SK-N-SH (cell line): ENCODE measurements around the gene MYPOP. TPM values are rescaled to one million over a fixed set of nuclear protein-coding genes. Genes with fewer than 3 reads are reported as not detected.

Source experiments
- CTCF ChIA-PET: fragments of 300-600, 350-600 bp; formaldehyde crosslinking; extraction: SDS; loops from one replicate; lab custom pipeline; 2021; lab: Yijun Ruan, JAX
- POLR2A ChIA-PET: fragments of 350-600 bp; sonication (Branson Sonifier 250); formaldehyde crosslinking; extraction: SDS; loops from one replicate; lab custom pipeline; 2020; ENCODE audit warnings: antibody characterized with exemption, inconsistent platforms; lab: Yijun Ruan, JAX
- DNase-seq: peaks from one replicate; pipeline ENCODE4 v3.0.0; 2012
- H2AFZ ChIP-seq: fragments of 200-600 bp; sonication (generic); 2 replicates; pipeline ENCODE4 v1.8.1; 2016; ENCODE audit warnings: antibody characterized with exemption, mild to moderate bottlenecking, low read depth
- H3F3A ChIP-seq: fragments of 200-600 bp; sonication (generic); replicated peaks from 2 replicates; pipeline ENCODE3; 2016; ENCODE audit warnings: antibody characterized with exemption, mild to moderate bottlenecking; ENCODE audit not compliant: insufficient read depth
- H3K27ac ChIP-seq, 2 experiments: fragments of 200-500 bp in 1 of 2; fragments of 200-600 bp in 1 of 2; sonication (Bioruptor generic) in 1 of 2; sonication (generic), shearing (Covaris generic) in 1 of 2; 2 replicates each; pipeline versions ENCODE4 v1.5.1 to v1.6.1; 2014 to 2016; ENCODE audit warnings: low read depth in 2 of 2, inconsistent platforms in 1 of 2, low read length in 1 of 2, mild to moderate bottlenecking in 1 of 2, mixed read lengths in 1 of 2
- H3K27me3 ChIP-seq: fragments of 200-600 bp; sonication (generic), shearing (Covaris generic); 2 replicates; pipeline ENCODE4 v1.6.1; 2016; ENCODE audit warnings: mixed run types; ENCODE audit not compliant: insufficient read depth
- H3K36me3 ChIP-seq, 2 experiments: fragments of 200-500 bp in 1 of 2; fragments of 200-600 bp in 1 of 2; sonication (Bioruptor generic) in 1 of 2; sonication (generic) in 1 of 2; replicated peaks in 1 of 2; 2 replicates each; pipeline versions ENCODE3 to v1.5.1; 2014 to 2016; ENCODE audit warnings: low read length in 1 of 2, mild to moderate bottlenecking in 1 of 2; ENCODE audit not compliant: insufficient read depth in 2 of 2, control insufficient read depth in 1 of 2
- H3K4me1 ChIP-seq, 2 experiments: fragments of 200-500 bp in 1 of 2; fragments of 200-600 bp in 1 of 2; sonication (Bioruptor generic) in 1 of 2; sonication (generic), shearing (Covaris generic) in 1 of 2; 2 replicates each; pipeline versions ENCODE4 v1.5.1 to v1.6.1; 2014 to 2016; ENCODE audit warnings: low read depth in 1 of 2, low read length in 1 of 2, mixed run types in 1 of 2; ENCODE audit not compliant: insufficient read depth in 2 of 2, control insufficient read depth in 1 of 2
- H3K4me2 ChIP-seq: fragments of 200-600 bp; sonication (generic), shearing (Covaris generic); 2 replicates; pipeline ENCODE4 v1.6.1; 2017; ENCODE audit warnings: mixed run types
- H3K4me3 ChIP-seq, 2 experiments: fragments of 200-500 bp in 1 of 2; fragments of 200-600 bp in 1 of 2; sonication (Bioruptor generic) in 1 of 2; sonication (generic), shearing (Covaris generic) in 1 of 2; 2 replicates each; pipeline versions ENCODE4 v1.5.1 to v1.8.1; 2014 to 2016; ENCODE audit warnings: low read depth in 2 of 2, inconsistent platforms in 1 of 2, low read length in 1 of 2, mild to moderate bottlenecking in 1 of 2, mixed read lengths in 1 of 2, moderate library complexity in 1 of 2
- H3K79me2 ChIP-seq: fragments of 200-600 bp; sonication (generic); 2 replicates; pipeline ENCODE4 v1.8.1; 2017; ENCODE audit warnings: mild to moderate bottlenecking; ENCODE audit not compliant: insufficient read depth
- H3K9ac ChIP-seq: fragments of 200-600 bp; sonication (generic); 2 replicates; pipeline ENCODE4 v1.6.1; 2017; ENCODE audit warnings: mixed run types
- H3K9me2 ChIP-seq: fragments of 200-600 bp; sonication (generic); 2 replicates; pipeline ENCODE4 v1.6.1; 2017; ENCODE audit warnings: mixed run types
- H3K9me3 ChIP-seq: fragments of 200-600 bp; sonication (generic); 2 replicates; pipeline ENCODE4 v1.6.1; 2017; ENCODE audit warnings: mixed run types, mild to moderate bottlenecking, moderate library complexity
- H4K20me1 ChIP-seq: fragments of 200-600 bp; sonication (generic); 2 replicates; pipeline ENCODE4 v1.6.1; 2017; ENCODE audit warnings: mild to moderate bottlenecking, mixed run types; ENCODE audit not compliant: insufficient read depth
- ELF1 ChIP-seq: IDR thresholded peaks from 2 replicates; pipeline ENCODE4 v1.4.0; 2012
- EZH2phosphoT487 ChIP-seq: fragments of 200-600 bp; sonication (generic); IDR thresholded peaks from 2 replicates; pipeline ENCODE4 v1.6.1; 2017; ENCODE audit warnings: low read depth, mixed run types, mild to moderate bottlenecking, antibody characterized with exemption, moderate library complexity, borderline replicate concordance
- FOXJ3 ChIP-seq: sonication (generic); formaldehyde crosslinking; IDR thresholded peaks from 2 replicates; pipeline ENCODE4 v1.5.1; 2020; ENCODE audit warnings: mild to moderate bottlenecking, missing genetic modification reagents
- GABPA ChIP-seq: IDR thresholded peaks from 2 replicates; pipeline ENCODE4 v1.4.0; 2012; ENCODE audit warnings: low read depth, mild to moderate bottlenecking
- GATA2 ChIP-seq: sonication (generic); formaldehyde crosslinking; IDR thresholded peaks from 2 replicates; pipeline ENCODE4 v1.5.0; 2020; ENCODE audit warnings: mild to moderate bottlenecking, missing genetic modification reagents
- JUND ChIP-seq: IDR thresholded peaks from 2 replicates; pipeline ENCODE4 v1.4.0; 2012
- MEF2A ChIP-seq: IDR thresholded peaks from 2 replicates; pipeline ENCODE4 v1.4.0; 2012; ENCODE audit warnings: low read depth, borderline replicate concordance
- NFIC ChIP-seq: IDR thresholded peaks from 2 replicates; pipeline ENCODE4 v1.4.0; 2012; ENCODE audit warnings: borderline replicate concordance
- POLR2AphosphoS5 ChIP-seq: IDR thresholded peaks from 2 replicates; pipeline ENCODE4 v1.6.1; 2012; ENCODE audit warnings: low read depth, low read length
- RAD21 ChIP-seq: IDR thresholded peaks from 2 replicates; pipeline ENCODE4 v1.6.1; 2012; ENCODE audit warnings: mild to moderate bottlenecking, low read length
- RCOR1 ChIP-seq: fragments of 150-350 bp; IDR thresholded peaks from 2 replicates; pipeline ENCODE4 v1.6.1; 2017; ENCODE audit warnings: antibody characterized with exemption, low read length
- RFX5 ChIP-seq: IDR thresholded peaks from 2 replicates; pipeline ENCODE4 v1.6.1; 2012; ENCODE audit warnings: mild to moderate bottlenecking, improper control_type of control experiment, low read length
- RXRA ChIP-seq: IDR thresholded peaks from 2 replicates; pipeline ENCODE4 v1.4.0; 2012; ENCODE audit warnings: low read depth, mild to moderate bottlenecking, borderline replicate concordance
- SIN3A ChIP-seq: IDR thresholded peaks from 2 replicates; pipeline ENCODE4 v1.6.1; 2012; ENCODE audit warnings: low read depth, mild to moderate bottlenecking, low read length, moderate library complexity, borderline replicate concordance
- YY1 ChIP-seq: IDR thresholded peaks from 2 replicates; pipeline ENCODE4 v1.4.0; 2012; ENCODE audit warnings: low read depth, mild to moderate bottlenecking
- WGBS: methylation state at CpG from one replicate; pipeline ENCODE4 v1.1.6; 2017; ENCODE audit warnings: low lambda C conversion rate; 5-methylcytosine and 5-hydroxymethylcytosine counted together
- polyA plus RNA-seq, 3 experiments: library from polyadenylated mRNA; depleted of rRNA; stranded (reverse); fragments of >200 nt; gene quantifications; 2 replicates each; pipeline ENCODE4 v1.2.3, GENCODE V29; 2012
- TF ChIP-seq, protein P1 (sequence below): IDR thresholded peaks from 2 replicates; pipeline ENCODE4 v1.4.0; 2012; ENCODE audit warnings: low read depth, borderline replicate concordance
- TF ChIP-seq, protein P2 (sequence below): IDR thresholded peaks from 2 replicates; pipeline ENCODE4 v1.6.1; 2012; ENCODE audit warnings: mild to moderate bottlenecking, low read depth, low read length, moderate library complexity
- TF ChIP-seq, protein P3 (sequence below): IDR thresholded peaks from 2 replicates; pipeline ENCODE4 v1.4.0; 2012; ENCODE audit warnings: low read depth
- TF ChIP-seq, protein P4 (sequence below): fragments of 150-350 bp; IDR thresholded peaks from 2 replicates; pipeline ENCODE4 v1.6.1; 2017; ENCODE audit warnings: antibody characterized with exemption, low read length, low read depth, borderline replicate concordance

Gene MYPOP
- polyA plus RNA-seq, 1 of the 3 experiments (the other 2 are of a cell fraction), result 5.1 TPM

DNA sequence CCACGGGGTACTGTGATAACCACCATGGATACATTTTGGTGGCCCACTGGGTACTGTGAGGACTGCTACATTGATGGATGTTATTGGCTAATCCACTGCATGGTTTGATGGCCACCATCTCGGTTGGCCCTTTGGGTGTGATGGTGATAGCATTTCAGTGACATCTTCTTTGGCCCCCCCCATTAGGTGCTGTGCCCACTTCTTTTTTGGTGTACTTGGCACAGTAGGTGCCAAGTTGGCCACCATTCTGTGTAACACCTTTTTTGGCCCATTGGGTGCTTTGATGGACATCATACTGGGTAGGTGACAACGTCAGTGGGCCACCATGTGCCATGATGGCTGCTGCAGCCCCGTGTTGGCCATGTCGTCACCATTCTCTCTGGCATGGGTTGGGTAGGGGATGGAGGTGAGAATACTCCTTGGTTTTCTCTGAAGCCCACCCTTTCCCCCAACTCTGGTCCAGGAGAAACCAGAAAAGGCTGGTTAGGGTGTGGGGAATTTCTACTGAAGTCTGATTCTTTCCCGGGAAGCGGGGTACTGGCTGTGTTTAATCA, 29.1 kb downstream of the MYPOP start:
- H4K20me1 ChIP-seq, result no peaks in the 10 kb centered on the region
- no peak overlapping the region for H2AFZ ChIP-seq
- peaks cover 5% of the 10 kb centered on the region for H3F3A ChIP-seq
- H3K36me3 ChIP-seq, result no peaks in the 10 kb centered on the region
- no peaks in the 10 kb centered on the region for H3K4me1 ChIP-seq
- CTCF ChIA-PET, result interaction anchor here (1.8 to 12.2 kb wide), 2 partner anchors 10 to 74 kb away, joined by 4 to 121 read pairs; partner anchors contain the start of gene IRF2BP1
- H3K27me3 ChIP-seq, result no peaks in the 10 kb centered on the region
- TF ChIP-seq, protein P1, sequence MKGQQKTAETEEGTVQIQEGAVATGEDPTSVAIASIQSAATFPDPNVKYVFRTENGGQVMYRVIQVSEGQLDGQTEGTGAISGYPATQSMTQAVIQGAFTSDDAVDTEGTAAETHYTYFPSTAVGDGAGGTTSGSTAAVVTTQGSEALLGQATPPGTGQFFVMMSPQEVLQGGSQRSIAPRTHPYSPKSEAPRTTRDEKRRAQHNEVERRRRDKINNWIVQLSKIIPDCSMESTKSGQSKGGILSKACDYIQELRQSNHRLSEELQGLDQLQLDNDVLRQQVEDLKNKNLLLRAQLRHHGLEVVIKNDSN, result no peak
- TF ChIP-seq RAD21 (no peak), NFIC (no peak), JUND (no peak), RXRA (no peak), RCOR1 (no peak), GABPA (no peak), EZH2phosphoT487 (no peak), SIN3A (no peak), MEF2A (no peak), POLR2AphosphoS5 (no peak), YY1 (no peak), RFX5 (no peak), FOXJ3 (CRISPR knock-in tag) (no peak), GATA2 (CRISPR knock-in tag) (no peak), ELF1 (no peak)
- TF ChIP-seq, protein P2, sequence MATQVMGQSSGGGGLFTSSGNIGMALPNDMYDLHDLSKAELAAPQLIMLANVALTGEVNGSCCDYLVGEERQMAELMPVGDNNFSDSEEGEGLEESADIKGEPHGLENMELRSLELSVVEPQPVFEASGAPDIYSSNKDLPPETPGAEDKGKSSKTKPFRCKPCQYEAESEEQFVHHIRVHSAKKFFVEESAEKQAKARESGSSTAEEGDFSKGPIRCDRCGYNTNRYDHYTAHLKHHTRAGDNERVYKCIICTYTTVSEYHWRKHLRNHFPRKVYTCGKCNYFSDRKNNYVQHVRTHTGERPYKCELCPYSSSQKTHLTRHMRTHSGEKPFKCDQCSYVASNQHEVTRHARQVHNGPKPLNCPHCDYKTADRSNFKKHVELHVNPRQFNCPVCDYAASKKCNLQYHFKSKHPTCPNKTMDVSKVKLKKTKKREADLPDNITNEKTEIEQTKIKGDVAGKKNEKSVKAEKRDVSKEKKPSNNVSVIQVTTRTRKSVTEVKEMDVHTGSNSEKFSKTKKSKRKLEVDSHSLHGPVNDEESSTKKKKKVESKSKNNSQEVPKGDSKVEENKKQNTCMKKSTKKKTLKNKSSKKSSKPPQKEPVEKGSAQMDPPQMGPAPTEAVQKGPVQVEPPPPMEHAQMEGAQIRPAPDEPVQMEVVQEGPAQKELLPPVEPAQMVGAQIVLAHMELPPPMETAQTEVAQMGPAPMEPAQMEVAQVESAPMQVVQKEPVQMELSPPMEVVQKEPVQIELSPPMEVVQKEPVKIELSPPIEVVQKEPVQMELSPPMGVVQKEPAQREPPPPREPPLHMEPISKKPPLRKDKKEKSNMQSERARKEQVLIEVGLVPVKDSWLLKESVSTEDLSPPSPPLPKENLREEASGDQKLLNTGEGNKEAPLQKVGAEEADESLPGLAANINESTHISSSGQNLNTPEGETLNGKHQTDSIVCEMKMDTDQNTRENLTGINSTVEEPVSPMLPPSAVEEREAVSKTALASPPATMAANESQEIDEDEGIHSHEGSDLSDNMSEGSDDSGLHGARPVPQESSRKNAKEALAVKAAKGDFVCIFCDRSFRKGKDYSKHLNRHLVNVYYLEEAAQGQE, result no peak
- TF ChIP-seq, protein P3, sequence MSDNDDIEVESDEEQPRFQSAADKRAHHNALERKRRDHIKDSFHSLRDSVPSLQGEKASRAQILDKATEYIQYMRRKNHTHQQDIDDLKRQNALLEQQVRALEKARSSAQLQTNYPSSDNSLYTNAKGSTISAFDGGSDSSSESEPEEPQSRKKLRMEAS, result no peak
- TF ChIP-seq, protein P4, sequence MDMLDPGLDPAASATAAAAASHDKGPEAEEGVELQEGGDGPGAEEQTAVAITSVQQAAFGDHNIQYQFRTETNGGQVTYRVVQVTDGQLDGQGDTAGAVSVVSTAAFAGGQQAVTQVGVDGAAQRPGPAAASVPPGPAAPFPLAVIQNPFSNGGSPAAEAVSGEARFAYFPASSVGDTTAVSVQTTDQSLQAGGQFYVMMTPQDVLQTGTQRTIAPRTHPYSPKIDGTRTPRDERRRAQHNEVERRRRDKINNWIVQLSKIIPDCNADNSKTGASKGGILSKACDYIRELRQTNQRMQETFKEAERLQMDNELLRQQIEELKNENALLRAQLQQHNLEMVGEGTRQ, result no peak
- TF ChIP-seq, all 33 proteins: peak for 0
- no peaks in the 10 kb centered on the region for H3K79me2 ChIP-seq
- H3K9ac ChIP-seq, result no peak overlapping the region
- H3K9me2 ChIP-seq, result no peaks in the 10 kb centered on the region
- WGBS, result 71% methylated on average over 6 of the region's 7 CpGs
- no peak overlapping the region for H3K4me3 ChIP-seq
- H3K9me3 ChIP-seq, result no peaks in the 10 kb centered on the region
- no peak overlapping the region for H3K27ac ChIP-seq
- POLR2A ChIA-PET, result no interaction called here
- no peak overlapping the region for H3K4me2 ChIP-seq
- DNase-seq, result no peak
